Measurements from ENCODE around the gene HIVEP2. TPM values are rescaled to one million over a fixed set of nuclear protein-coding genes. Genes with fewer than 3 reads are reported as not detected.

The HIVEP2 gene
- total and polyA plus RNA-seq, 10 donors: 2.5 to 41.3 (median 30.3) TPM

GRCh38 chr6:142737368-142738034, 207.5 kb downstream of the HIVEP2 start:
- Histone ChIP-seq H3K4me3 (no peak overlapping the region), H3K27me3 (replicated peaks in 1 of 7) (no peaks in the 10 kb centered on the region), H3K36me3 (no peaks in the 10 kb centered on the region), H3K4me1 (no peaks in the 10 kb centered on the region), H3K9me3 (peaks cover 0 to 3% (median 0%) of the 10 kb centered on the region in 8 donors), H3K27ac (no peak overlapping the region)
- no peak for DNase-seq
- WGBS, 5 donors: 63 to 81% (median 77%) methylated on average over 3 of the region's 3 CpGs
- TF ChIP-seq CTCF (IDR thresholded peaks at IDR 0.05 in 8 of 11, conservative IDR thresholded peaks at IDR 0.05 in 3 of 11): no peak
- TF ChIP-seq POLR2A (IDR thresholded peaks at IDR 0.05): no peak
- no peak for TF ChIP-seq POLR2AphosphoS5 (IDR thresholded peaks at IDR 0.05)
- intact Hi-C loops (cut with DNase I; ENCODE audit: low total_unique reads): no loop called here

GRCh38 chr6:142735204-142735603, 209.8 kb downstream of the HIVEP2 start:
- Histone ChIP-seq H3K27ac (no peak overlapping the region), H3K36me3 (no peaks in the 10 kb centered on the region), H3K27me3 (replicated peaks in 1 of 7) (no peaks in the 10 kb centered on the region), H3K4me1 (no peaks in the 10 kb centered on the region), H3K4me3 (no peak overlapping the region), H3K9me3 (peaks cover 0 to 3% (median 0%) of the 10 kb centered on the region in 8 donors)
- DNase-seq: no peak
- WGBS, 5 donors: 57 to 83% (median 80%) methylated on average over 4 of the region's 4 CpGs
- TF ChIP-seq POLR2A (IDR thresholded peaks at IDR 0.05): no peak
- intact Hi-C loops (cut with DNase I; ENCODE audit: low total_unique reads): no loop called here

- DNase-seq: no peak
- H3K27me3 ChIP-seq (replicated peaks in 1 of 7): no peaks in the 10 kb centered on the region
- H3K36me3 ChIP-seq: no peaks in the 10 kb centered on the region
- TF ChIP-seq POLR2AphosphoS5 (IDR thresholded peaks at IDR 0.05) (no peak), POLR2A (IDR thresholded peaks at IDR 0.05) (no peak), CTCF (IDR thresholded peaks at IDR 0.05 in 8 of 11, conservative IDR thresholded peaks at IDR 0.05 in 3 of 11) (no peak)
- peaks cover 0 to 24% (median 15%) of the 10 kb centered on the region in 6 donors for H3K4me1 ChIP-seq
- H3K27ac ChIP-seq: no peak overlapping the region
- H3K9me3 ChIP-seq: peaks cover 0 to 3% (median 0%) of the 10 kb centered on the region in 8 donors
- H3K4me3 ChIP-seq: no peak overlapping the region
- intact Hi-C loops (cut with DNase I; ENCODE audit: low total_unique reads): no loop called here
These were observed 212.2 kb downstream of the HIVEP2 start for GRCh38 chr6:142732790-142733189.

GRCh38 chr6:142731611-142732010, 213.4 kb downstream of the HIVEP2 start:
- WGBS, 5 donors: 92 to 99% (median 96%) methylated on average over 5 of the region's 5 CpGs
- intact Hi-C loops (cut with DNase I; ENCODE audit: low total_unique reads): no loop called here
- Histone ChIP-seq H3K27ac (no peak overlapping the region), H3K4me3 (no peak overlapping the region), H3K27me3 (replicated peaks in 1 of 7) (no peaks in the 10 kb centered on the region), H3K9me3 (peaks cover 0 to 3% (median 0%) of the 10 kb centered on the region in 8 donors), H3K4me1 (peaks cover 0 to 24% (median 15%) of the 10 kb centered on the region in 6 donors), H3K36me3 (no peaks in the 10 kb centered on the region)
- no peak for DNase-seq
- TF ChIP-seq CTCF (IDR thresholded peaks at IDR 0.05 in 8 of 11, conservative IDR thresholded peaks at IDR 0.05 in 3 of 11): no peak
- no peak for TF ChIP-seq POLR2AphosphoS5 (IDR thresholded peaks at IDR 0.05)
- no peak for TF ChIP-seq POLR2A (IDR thresholded peaks at IDR 0.05)
